Kidney epithelial cell (primary cell): Measurements from ENCODE around the gene IRAK1. TPM values are rescaled to one million over a fixed set of nuclear protein-coding genes. Genes with fewer than 3 reads are reported as not detected.

Experiments
- DNase-seq: peaks from one replicate; pipeline ENCODE4 v3.0.0-alpha.2; 2010; ENCODE audit warnings: low read depth
- H3K27me3 ChIP-seq: 2 replicates; pipeline ENCODE4 v1.6.0; 2011; ENCODE audit warnings: low read length; ENCODE audit not compliant: control insufficient read depth, insufficient read depth
- H3K36me3 ChIP-seq: 2 replicates; pipeline ENCODE4 v1.5.1; 2011; ENCODE audit warnings: low read length; ENCODE audit not compliant: control insufficient read depth, insufficient read depth
- H3K4me3 ChIP-seq: 2 replicates; pipeline ENCODE4 v1.5.1; 2011; ENCODE audit warnings: low read depth, mild to moderate bottlenecking, control low read depth, low read length
- CTCF ChIP-seq: IDR thresholded peaks from 2 replicates; pipeline ENCODE4 v1.5.1; 2011; ENCODE audit warnings: mild to moderate bottlenecking, moderate library complexity, low read length, control low read depth, inconsistent platforms; ENCODE audit not compliant: insufficient read depth, poor library complexity, severe bottlenecking
- total RNA-seq: library from RNA; depleted of rRNA; stranded (reverse); fragments of >200 nt; gene quantifications from 2 replicates; pipeline ENCODE4 v1.2.3, GENCODE V29; 2015

The IRAK1 gene
- total RNA-seq, 1 donor from 2014 or later = 193 TPM

- no peaks in the 10 kb centered on the region for H3K27me3 ChIP-seq
- no peak for DNase-seq
- H3K4me3 ChIP-seq = no peak overlapping the region
Observed at GRCh38 chrX:154032160-154032559, 12.5 kb upstream of the IRAK1 start.

GRCh38 chrX:154030715-154031305 is 11.1 kb upstream of the IRAK1 start:
- no peak overlapping the region for H3K4me3 ChIP-seq
- no peaks in the 10 kb centered on the region for H3K36me3 ChIP-seq
- DNase-seq = no peak
- no peak for TF ChIP-seq CTCF
- no peaks in the 10 kb centered on the region for H3K27me3 ChIP-seq

More at GRCh38 chrX:154032160-154032559, 12.5 kb upstream of the IRAK1 start:
- no peaks in the 10 kb centered on the region for H3K36me3 ChIP-seq
- TF ChIP-seq CTCF = no peak

- TF ChIP-seq CTCF = no peak
- Histone ChIP-seq H3K36me3 (no peaks in the 10 kb centered on the region), H3K4me3 (no peak overlapping the region), H3K27me3 (no peaks in the 10 kb centered on the region)
- no peak for DNase-seq
Observed at GRCh38 chrX:154030266-154030665, 10.6 kb upstream of the IRAK1 start.

GRCh38 chrX:154029439-154029838 is 9.7 kb upstream of the IRAK1 start:
- TF ChIP-seq CTCF = no peak
- H3K4me3 ChIP-seq = no peak overlapping the region
- DNase-seq = no peak
- H3K27me3 ChIP-seq = no peaks in the 10 kb centered on the region
- no peaks in the 10 kb centered on the region for H3K36me3 ChIP-seq

- H3K27me3 ChIP-seq = no peaks in the 10 kb centered on the region
- no peak for DNase-seq
- TF ChIP-seq CTCF = no peak
- no peaks in the 10 kb centered on the region for H3K36me3 ChIP-seq
- H3K4me3 ChIP-seq = no peak overlapping the region
Observed at GRCh38 chrX:154028502-154029184, 8.9 kb upstream of the IRAK1 start.

- TF ChIP-seq CTCF = no peak
Observed at GRCh38 chrX:154027986-154028385, 8.3 kb upstream of the IRAK1 start.

More at GRCh38 chrX:154027986-154028385, 8.3 kb upstream of the IRAK1 start:
- no peaks in the 10 kb centered on the region for H3K36me3 ChIP-seq
- no peak for DNase-seq
- H3K27me3 ChIP-seq = no peaks in the 10 kb centered on the region
- H3K4me3 ChIP-seq = no peak overlapping the region
